NCI-H1105 treated with DMSO at 0.1 percent for 48 hours (cell line): ENCODE data around the gene SLC24A1.
A peak's percentile ranks its signal among the peaks of the same experiment; 100 is the strongest.
"Not testable (repeated sequence)": the region's sequence is repeated elsewhere in the genome, so short reads cannot be mapped to it uniquely, and the experiment has no call there.

ENCODE experiments used
- DNase-seq: peaks from one replicate; lab custom pipeline; 2025; lab: John Stamatoyannopoulos, UW

SLC24A1 gene

GRCh38 chr15:65621638-65622037, at the start of gene SLC24A1:
Gene SLC24A1, plus strand, starts transcription at chr15:65621938. Its CDS starts 2,143 bp downstream, at chr15:65624081.
- DNase-seq = no peak

- no peak for DNase-seq
Observed at GRCh38 chr15:65571971-65572370, 49.8 kb upstream of the SLC24A1 start.

- no peak for DNase-seq
Observed at GRCh38 chr15:65576664-65577063, 45.1 kb upstream of the SLC24A1 start.

GRCh38 chr15:65577129-65577996, 44.4 kb upstream of the SLC24A1 start:
- DNase-seq = no peak

GRCh38 chr15:65578904-65579728, 42.6 kb upstream of the SLC24A1 start:
- no peak for DNase-seq

GRCh38 chr15:65579762-65580161, 42.0 kb upstream of the SLC24A1 start:
- DNase-seq = no peak

- no peak for DNase-seq
Observed at GRCh38 chr15:65580287-65580686, 41.5 kb upstream of the SLC24A1 start.

GRCh38 chr15:65583701-65584100, 38.0 kb upstream of the SLC24A1 start:
- peak; percentile 8 for DNase-seq

- DNase-seq = no peak
Observed at GRCh38 chr15:65584241-65584640, 37.5 kb upstream of the SLC24A1 start.

GRCh38 chr15:65587094-65587493, 34.6 kb upstream of the SLC24A1 start:
- no peak for DNase-seq

GRCh38 chr15:65595960-65596359, 25.8 kb upstream of the SLC24A1 start:
- peak; percentile 54 for DNase-seq

GRCh38 chr15:65598468-65598867, 23.3 kb upstream of the SLC24A1 start:
- DNase-seq = no peak

GRCh38 chr15:65599677-65600076, 22.1 kb upstream of the SLC24A1 start:
- no peak for DNase-seq

GRCh38 chr15:65603134-65603533, 18.6 kb upstream of the SLC24A1 start:
- DNase-seq = no peak

- DNase-seq = no peak
Observed at GRCh38 chr15:65603559-65603958, 18.2 kb upstream of the SLC24A1 start.

GRCh38 chr15:65610871-65611718, 10.6 kb upstream of the SLC24A1 start, which contains the start of gene INTS14:
Gene INTS14, minus strand, starts transcription at chr15:65611131. Its CDS starts 3,751 bp downstream, at chr15:65607380.
- DNase-seq = peak; percentile 98

GRCh38 chr15:65611888-65612615, 9.7 kb upstream of the SLC24A1 start:
- no peak for DNase-seq

- no peak for DNase-seq
Observed at GRCh38 chr15:65612616-65612946, 9.2 kb upstream of the SLC24A1 start.

GRCh38 chr15:65612949-65613744, 8.6 kb upstream of the SLC24A1 start:
- DNase-seq = no peak

GRCh38 chr15:65615887-65616286, 5.9 kb upstream of the SLC24A1 start:
- DNase-seq = not testable (repeated sequence)
